HG02938 (cell line): Measurements from ENCODE around the gene CALN1.

Source experiments
- ATAC-seq: cut with Tn5 transposase; IDR thresholded peaks from one replicate; pipeline ENCODE4 v1.9.1; 2021; ENCODE audit warnings: mild to moderate bottlenecking, moderate library complexity; ENCODE audit not compliant: unreplicated experiment

CALN1 gene

GRCh38 chr7:71896535-71896934, 515.6 kb downstream of the CALN1 start:
- no peak for ATAC-seq

GRCh38 chr7:71886046-71886445, 526.1 kb downstream of the CALN1 start:
- no peak for ATAC-seq

GRCh38 chr7:71885487-71885886, 526.7 kb downstream of the CALN1 start:
- no peak for ATAC-seq

GRCh38 chr7:71883415-71883814, 528.7 kb downstream of the CALN1 start:
- ATAC-seq, result no peak

GRCh38 chr7:71871446-71871845, 540.7 kb downstream of the CALN1 start:
- ATAC-seq, result no peak

GRCh38 chr7:71870812-71871211, 541.3 kb downstream of the CALN1 start:
- no peak for ATAC-seq

DNA sequence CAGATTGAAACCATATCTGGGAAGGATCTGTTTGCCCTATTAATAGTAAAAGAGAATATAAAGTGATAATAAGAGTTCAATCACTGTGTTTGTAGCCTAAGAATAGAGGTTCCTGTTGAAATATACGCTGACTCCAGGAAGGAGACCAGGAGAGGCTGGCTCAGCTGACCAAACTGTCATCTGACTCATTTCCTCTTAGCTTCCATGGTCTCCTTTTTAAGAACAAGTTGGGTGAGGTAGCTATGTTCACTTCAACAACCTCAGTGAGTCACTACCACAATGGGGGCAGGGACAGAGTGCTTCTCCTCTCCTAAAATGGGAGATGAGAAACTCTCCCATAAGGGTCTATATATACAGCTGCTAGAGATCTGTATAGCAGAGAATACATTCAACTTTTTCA, 543.3 kb downstream of the CALN1 start:
- ATAC-seq, result no peak

DNA sequence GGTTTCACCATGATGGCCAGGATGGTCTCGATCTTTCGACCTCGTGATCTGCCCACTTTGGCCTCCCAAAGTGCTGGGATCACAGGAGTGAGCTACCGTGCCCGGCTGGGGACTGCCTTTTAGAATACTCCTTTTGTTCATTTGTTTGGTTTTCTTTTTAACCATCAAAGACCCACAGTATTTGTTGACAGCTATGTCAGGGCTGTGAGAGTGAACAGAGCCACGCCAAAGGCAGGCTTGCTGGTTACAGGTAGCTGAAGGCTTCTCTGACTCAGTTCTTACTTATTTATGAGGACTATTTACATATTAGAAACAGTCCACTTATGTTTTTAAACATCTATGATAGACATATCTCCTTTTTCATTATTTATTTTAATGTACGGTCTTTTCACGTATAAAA, 544.5 kb downstream of the CALN1 start:
- no peak for ATAC-seq

DNA sequence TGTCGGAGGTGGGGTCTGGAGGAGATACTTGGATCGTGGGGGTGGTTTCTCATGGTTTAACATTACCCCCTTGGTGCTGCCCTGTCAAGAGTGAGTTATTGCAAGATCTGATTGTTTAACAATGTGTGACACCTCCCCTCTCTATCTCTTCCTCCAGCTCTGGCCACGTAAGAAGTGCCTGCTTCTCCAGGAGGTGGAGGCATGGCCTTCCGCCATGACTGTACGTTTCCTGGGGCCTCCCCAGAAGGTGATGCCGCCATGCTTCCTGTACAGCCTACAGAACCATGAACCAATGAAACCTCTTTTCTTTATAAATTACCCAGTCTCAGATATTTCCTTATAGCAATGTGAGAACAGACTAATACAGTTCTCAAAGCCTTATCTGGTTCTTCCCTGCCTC, 547.0 kb downstream of the CALN1 start:
- ATAC-seq, result no peak

GRCh38 chr7:71864130-71864529, 548.0 kb downstream of the CALN1 start:
- no peak for ATAC-seq

DNA sequence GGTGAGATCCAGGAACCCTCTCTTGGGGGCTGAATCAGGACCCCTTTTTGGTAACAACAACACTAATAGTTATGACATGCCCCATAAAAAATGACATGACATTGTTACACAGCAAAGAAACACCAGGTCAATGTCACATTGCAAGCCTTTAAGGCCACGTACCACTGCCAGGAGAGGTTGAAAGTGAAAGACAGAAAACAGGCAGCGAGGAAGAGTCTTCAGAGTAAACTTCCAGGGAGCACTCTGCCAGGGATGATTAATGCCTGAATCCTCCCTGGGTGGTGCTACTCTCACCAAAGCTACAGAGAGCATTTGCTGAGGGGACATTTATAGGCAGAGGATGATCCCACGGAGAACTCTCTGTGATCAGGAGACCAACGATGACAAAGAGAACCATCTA, 551.6 kb downstream of the CALN1 start:
- ATAC-seq, result no peak

DNA sequence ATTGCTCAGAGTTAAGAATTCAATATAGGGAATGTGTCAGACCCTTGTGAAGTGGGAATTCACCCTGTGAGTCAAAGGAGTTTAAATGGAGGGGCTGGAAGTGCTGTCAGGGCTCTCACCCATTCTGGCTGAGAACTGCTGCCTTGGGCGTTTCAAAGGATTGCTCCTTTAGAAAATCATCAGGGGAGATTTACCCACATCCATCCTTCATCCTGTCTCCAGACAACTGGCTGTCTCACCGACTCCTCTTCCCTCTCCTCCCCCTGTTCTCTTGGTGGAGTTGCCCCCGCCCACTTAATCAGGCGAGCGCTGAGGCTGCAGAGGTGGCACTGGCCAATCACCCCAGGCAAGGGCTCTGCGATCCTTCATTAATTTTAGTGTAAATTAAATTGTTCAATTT, 554.8 kb downstream of the CALN1 start:
- no peak for ATAC-seq

DNA sequence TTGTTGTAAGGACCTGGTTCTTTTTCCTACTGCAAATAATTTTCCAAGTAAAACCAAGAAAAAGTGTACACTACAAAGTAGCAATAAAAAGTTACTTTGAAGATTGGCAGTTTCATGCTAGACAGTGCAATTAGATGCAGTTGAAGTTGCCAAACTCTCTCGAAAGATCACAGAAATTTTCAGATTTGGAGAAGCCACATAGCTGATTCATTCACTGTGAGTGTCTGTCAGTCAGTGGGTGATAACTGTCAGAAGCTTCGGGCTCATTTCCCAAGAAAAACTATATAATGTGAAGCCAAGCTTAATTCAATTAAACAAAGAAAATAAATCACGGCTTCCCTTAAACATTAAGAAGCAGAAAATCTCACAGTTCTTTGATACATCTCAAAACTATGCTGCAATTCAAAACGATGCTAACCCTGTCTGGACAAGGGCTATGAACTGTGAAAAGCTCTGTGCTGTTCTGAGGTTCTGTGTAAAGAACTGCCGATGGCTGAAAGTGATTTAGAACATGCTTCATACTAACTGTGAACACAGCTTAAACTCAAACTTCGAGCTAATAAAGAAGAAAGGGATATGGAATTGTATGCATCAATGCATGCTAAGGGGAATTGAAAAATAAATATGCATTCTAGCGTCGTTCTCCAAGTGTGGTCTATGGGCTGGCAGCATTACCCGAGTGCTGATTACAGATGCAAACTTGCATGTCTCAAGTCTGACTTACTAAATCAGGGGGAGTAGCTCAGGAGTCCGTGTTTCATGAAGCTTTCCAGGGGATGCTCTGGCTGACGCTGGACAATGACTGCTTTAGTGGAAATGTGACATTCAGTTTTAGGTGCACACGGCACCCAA, 557.4 kb downstream of the CALN1 start:
- no peak for ATAC-seq

DNA sequence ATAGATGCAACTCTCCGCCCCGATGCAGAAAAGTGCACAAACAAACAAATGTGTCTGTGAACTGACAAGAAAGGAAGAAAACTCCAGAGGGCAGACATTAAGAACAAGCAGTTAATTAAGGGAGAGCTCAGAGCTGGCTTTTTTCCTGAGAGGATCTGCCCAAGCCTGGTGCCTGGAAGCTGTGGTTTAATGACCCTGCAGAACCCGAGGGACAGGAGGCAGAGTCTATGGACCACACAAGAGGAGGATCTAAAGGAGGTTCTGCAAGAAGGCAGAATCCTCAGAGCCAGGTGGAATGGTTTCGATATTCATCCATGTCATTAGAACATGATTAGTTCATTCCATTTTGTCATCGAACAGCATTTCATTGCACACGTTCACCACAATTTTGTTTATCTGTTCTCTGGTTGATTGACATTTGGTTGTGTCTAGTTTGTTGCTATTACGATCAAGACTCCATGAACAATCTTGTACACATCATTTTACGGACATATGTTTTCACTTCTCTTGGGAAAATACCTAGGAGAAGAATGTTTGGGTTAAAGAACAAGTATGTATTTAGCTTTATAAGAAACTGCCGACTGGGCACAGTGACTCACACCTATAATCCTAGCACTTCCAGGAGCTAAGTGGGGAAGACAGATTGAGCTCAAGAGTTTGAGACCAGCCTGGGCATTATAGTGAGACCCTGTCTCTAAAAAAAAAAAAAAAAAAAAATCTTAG, 560.2 kb downstream of the CALN1 start:
- no peak for ATAC-seq

GRCh38 chr7:71846160-71846559, 566.0 kb downstream of the CALN1 start:
- ATAC-seq, result no peak

- no peak for ATAC-seq
These were observed 568.5 kb downstream of the CALN1 start for GRCh38 chr7:71843676-71844075.

DNA sequence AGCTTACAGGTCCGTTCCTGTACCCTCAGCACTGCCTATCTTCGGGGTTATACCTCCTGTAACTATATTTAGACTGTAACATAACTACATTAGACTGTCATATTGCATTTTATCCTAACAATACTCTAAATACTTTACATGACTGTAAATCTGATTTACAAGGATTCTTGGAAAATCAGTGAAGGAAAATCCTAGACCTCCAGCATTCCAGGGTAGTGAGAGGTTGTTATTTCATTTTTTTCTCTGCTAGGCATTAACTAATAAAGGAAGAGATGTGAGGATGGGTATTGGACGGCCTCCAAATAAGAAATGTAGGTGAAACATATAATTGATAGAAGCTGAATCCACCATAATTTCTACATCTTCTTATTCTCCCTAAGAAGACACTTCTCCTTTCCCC, 569.4 kb downstream of the CALN1 start:
- ATAC-seq, result no peak

DNA sequence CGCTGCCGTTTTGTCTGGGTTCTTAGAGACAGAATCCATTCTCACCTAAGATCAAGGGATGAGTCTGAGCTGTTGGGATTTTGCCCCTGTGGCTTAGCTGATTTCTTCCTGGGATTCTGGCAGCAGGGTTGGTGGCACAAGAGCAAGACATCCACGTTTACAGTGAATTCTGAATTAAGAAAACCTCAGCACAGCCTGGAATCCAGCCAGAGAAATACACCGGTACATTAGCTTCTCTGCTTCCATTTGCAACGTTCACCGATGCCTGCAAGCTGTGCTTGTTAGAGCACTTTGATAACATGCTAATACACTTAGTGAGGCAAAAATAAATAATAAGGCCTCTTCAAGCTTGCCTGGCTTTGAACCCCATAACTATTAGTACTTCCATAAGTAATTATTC, 569.8 kb downstream of the CALN1 start:
- no peak for ATAC-seq

DNA sequence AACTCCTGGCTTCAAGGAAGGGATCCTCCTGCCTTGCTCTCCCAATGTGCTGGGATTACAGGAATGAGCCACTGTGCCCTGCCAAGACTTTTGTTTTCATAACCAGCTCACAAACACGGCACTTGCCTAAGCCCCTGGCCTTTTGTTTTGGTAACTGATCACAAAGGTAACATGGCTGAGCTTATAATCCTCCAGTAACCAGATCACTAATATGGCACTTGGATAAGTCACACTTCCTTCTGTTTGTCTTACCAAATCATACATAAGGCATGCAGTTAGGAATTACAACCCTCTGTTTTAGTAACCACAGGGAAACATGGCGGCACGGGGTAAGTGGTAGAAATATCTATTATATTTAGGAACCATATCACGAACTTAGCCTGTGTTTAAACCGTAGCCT, 577.1 kb downstream of the CALN1 start:
- ATAC-seq, result no peak

DNA sequence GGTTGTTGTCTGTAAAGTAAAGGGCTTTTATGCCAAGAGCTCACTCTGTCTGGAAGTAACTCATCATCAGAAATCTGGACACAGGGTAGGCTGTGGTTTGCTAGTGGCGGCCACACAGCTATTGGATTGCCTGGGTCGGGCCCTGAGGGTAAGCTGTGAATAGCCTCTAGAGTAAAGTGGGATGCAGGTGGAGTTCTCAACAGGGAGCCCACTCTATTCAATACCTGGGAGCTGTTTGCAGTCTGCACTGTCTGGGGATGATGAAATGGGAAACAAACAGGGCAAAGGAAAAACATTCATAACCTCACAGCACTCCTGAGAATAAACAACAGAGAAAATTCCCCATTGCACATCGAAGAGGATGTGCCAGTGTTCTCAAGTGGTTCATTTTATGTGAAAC, 582.6 kb downstream of the CALN1 start:
- no peak for ATAC-seq

- ATAC-seq, result no peak
These were observed 583.8 kb downstream of the CALN1 start for GRCh38 chr7:71828361-71828760.

DNA sequence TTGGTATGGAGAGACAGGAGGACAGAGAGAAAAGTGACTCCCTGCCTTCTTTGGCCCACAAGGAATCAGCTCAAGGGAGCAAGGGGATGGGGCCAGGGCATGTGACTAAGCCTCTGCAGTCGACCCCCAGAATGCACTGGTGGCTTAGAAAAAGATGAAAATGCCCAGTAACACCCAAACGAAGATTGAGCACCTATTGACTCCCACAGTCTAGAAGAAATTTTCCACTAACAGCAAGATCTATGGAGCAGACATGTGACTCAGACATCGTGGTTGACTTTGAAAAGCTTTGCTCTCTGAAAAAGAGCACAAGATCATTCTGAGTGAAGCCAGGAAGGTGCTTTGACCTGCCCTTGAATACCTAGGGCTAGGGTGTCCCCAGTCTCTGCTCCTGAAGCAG, 586.0 kb downstream of the CALN1 start:
- ATAC-seq, result no peak
